HG03103 (cell line): ENCODE results near the gene ZBTB7C.

Source experiments
- ATAC-seq: cut with Tn5 transposase; IDR thresholded peaks from one replicate; pipeline ENCODE4 v1.9.1; 2021; ENCODE audit warnings: low read depth; ENCODE audit not compliant: unreplicated experiment

The ZBTB7C gene

DNA sequence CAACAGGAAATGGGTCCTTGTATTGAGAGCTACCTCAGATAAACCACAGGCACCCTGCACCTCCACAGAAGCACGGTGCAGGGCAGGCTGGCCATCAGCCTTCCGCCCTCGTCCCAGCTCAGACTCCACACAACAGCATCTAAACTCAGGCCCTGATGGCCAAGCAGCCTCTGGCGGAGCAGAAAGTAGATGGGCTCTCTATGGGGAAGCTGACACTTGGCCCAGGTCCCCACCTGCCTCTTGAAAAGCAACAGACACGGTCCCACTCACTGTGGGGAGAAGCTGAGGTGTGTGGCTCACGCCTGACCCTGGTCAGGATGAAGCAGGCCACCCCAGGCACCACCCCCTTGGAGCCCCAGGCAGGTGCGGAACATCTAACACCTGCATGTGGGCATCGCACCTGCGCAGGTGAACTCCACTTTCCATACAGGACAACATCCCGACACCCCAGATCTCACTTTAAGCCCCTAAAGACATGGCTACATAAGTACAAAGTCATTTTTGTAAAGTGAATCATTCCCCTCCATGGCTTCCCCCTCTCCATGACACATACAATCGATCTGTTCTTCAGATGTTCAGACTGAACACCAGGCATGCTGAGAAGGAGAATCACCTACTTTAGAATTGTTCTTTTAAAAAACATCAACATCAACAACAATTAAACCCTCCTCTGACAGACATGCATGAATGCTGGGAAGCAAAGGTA is 208.4 kb downstream of the ZBTB7C start:
- ATAC-seq, result no peak

DNA sequence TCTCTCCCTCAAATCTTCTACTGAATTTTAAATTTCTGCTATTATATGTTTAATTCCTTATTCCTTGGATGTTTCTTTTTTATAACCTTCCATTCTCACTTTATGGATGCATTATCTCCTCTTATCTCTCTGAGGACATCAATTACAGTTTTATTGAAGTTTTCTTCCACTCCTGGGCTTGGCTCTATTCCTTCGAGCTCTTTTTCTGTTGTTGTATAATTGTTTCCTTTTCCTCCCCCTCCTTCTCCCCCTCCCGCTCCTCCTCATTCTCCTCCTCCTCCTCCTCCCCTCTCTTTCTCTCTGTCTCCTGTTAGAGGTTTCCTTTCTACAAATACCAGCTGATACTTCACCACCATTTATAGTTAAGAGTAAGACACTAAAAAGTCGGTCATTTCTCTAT is 209.8 kb downstream of the ZBTB7C start:
- ATAC-seq, result no peak

DNA sequence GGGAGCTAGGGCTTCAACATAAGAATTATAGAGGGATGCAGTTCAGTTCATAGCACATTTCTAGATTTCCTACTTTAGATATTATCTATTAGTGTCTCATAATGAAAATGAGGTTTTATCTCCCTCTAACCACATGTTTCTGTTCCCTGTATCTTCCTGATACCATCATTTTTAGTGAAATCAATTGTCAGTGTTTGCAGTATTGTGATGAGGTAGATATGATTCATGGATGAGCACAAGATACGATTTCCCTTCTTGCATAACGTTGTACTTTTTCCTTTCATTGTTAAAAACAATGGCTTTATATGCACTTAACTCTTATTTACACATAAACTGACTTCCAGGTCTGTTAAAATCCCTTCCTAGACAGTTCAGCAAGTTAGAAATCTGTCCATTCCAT is 211.4 kb downstream of the ZBTB7C start:
- no peak for ATAC-seq

DNA sequence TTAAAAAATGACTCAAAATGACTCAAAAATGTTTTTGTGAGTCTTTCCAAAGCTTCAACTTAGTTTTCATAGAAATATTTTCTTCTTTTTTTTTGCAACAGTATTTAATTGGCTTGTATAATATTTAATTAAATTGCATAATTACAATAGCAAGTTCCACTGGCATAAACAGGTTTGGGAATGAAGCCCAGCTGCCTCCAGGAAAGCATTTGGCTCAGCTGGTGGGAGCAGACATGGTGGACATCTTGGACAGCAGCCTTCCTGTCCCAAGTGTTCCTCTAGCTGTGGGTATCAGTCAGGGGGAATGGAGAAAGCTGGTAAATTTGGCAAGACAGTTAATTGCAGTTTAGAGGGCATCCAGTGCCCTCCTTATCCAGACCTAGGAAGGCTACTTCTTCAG is 213.4 kb downstream of the ZBTB7C start:
- ATAC-seq, result no peak

DNA sequence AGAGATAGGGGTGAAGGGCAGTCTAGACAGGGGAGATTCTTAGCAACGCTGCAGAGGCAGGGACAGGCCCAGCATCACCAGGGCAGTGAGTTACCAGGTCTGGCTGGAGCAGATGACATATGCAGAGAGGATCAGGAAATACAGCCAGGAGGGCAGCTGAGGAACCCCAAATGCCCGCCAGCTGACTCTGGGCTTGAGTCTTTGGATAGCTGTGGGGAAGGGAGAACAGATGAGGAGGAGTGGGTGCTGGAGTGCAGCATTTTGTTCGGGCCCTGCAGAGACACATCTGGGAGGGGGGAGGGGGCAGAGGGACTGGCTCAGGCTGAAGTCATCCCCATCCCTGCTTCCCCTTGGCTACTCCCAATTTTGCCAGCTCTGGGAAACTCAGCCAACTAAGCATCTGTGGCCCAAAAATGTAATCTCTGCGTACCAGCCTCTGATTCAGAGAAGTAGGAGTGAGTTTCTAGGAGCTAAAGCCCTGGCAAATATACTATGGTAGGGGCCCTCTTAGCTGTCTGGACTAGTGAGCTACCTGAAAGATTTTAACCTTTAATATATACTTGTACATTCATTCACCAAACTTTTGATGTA is 214.5 kb downstream of the ZBTB7C start:
- ATAC-seq, result no peak

- ATAC-seq, result no peak
Measured at GRCh38 chr18:48193521-48194492, 215.4 kb downstream of the ZBTB7C start.

DNA sequence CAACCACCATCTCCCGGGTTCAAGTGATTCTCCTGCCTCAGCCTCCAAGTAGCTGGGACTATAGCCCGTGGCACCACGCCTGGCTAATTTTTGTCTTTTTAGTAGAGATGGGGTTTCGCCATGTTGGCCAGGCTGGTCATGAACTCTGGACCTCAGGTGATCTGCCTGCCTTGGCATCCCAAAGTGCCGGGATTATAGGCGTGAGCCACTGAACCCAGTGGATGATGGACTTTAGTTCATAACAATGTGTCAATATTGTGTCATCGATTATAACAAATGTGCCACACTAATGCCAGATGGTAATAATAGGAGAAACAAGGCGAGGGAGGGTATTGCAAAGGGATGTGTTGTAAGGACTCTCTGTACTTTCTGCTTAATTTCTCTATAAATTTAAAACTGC is 216.6 kb downstream of the ZBTB7C start:
- ATAC-seq, result no peak

DNA sequence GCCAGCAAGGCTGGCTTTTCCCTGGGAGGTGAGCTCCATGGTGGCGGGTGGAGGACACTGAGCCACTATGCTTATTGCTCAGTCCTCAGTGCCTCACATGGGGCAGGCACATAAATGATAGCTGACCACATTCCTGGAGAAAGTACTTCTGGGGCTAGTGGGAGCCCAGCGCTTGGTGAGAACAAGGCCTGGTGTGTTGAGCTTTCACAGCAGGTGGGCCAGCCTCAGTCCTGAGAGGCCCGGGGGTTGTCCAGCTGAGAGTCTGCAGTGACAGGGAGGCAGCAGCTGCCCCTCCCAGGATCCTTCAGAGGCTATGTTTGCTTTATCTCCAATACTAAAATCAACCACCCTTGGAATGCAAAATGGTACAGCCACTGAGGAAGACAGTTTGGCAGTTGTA is 217.7 kb downstream of the ZBTB7C start:
- ATAC-seq, result no peak

DNA sequence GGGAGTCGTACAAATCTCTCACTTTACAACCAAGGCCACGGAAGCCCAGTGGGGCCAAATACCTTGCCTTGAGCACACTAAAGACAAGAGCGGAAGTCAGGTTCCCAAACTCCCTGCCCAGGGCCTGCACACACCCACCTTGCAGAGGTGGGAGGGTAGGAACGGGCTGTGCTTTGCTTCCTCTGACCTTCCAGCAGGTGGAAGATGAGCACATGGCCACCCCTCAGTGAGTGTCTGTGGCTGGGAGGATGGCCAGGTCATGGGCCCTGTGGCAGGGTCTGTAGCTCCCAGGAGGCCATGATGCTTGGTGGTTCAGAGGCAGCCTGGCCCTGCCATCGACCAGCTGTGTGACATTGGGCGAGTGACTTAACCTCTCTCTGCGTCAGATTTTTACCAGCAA is 218.2 kb downstream of the ZBTB7C start:
- no peak for ATAC-seq

GRCh38 chr18:48188609-48189008 is 220.6 kb downstream of the ZBTB7C start:
- no peak for ATAC-seq

DNA sequence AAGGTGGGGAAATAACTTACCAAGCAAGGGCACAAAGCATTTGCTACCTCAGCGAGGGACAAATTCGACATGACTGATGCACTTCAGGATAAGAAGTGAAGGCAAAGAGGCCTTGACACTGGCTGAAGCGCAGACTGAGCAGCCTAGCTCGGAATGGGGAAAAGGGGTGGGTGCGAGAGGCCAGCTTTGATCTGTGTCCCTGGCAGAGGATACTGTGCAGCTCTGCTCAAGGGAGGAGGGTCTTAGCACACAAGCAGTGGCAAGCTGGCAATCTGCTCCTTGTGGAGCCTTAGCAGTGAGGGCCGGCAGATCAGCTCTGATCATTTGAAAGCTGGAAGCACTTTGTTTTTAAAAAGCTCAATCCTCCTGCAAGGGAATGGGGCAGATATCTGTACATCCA is 222.3 kb downstream of the ZBTB7C start:
- no peak for ATAC-seq

GRCh38 chr18:48186131-48186766 is 222.9 kb downstream of the ZBTB7C start:
- no peak for ATAC-seq

- no peak for ATAC-seq
Measured at GRCh38 chr18:48184118-48184517, 225.1 kb downstream of the ZBTB7C start.

DNA sequence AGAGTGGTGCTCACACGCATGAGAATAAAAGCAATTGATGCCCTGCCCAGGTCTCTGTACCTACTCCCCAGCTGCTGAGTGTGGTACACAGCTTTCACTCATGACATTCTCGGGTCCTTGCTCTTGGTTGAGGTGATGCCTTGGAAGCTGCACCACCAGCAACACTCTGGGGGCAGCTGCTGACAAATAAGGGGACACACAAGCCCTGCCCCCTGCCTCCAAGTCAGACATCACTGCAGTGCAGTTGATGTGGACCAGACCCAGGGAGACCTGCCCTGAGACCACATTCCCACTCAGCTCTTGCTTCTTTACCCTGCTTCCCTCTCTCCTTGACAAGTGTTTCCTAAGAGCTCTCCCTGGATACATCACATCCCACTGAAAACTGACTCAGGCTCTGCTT is 225.6 kb downstream of the ZBTB7C start:
- no peak for ATAC-seq

DNA sequence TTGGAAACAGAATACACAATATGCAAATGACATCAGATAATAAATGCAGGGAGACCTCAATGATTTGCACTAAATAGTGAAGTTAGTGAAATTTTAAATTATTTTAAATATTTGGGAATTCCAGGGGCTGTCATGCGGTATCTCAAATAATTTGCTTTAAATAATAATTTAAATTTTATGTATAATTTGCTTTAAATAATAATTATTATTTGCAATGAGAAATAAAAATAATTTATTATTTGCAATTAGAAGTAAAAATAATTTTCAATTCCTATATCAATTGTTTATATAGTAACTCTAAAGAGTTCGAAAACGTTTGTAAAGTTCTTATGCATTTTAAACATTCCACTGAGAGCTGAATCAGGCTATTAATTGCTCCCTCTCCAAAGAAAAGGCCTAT is 226.4 kb downstream of the ZBTB7C start:
- no peak for ATAC-seq

- no peak for ATAC-seq
Measured at GRCh38 chr18:48181857-48182256, 227.3 kb downstream of the ZBTB7C start.

DNA sequence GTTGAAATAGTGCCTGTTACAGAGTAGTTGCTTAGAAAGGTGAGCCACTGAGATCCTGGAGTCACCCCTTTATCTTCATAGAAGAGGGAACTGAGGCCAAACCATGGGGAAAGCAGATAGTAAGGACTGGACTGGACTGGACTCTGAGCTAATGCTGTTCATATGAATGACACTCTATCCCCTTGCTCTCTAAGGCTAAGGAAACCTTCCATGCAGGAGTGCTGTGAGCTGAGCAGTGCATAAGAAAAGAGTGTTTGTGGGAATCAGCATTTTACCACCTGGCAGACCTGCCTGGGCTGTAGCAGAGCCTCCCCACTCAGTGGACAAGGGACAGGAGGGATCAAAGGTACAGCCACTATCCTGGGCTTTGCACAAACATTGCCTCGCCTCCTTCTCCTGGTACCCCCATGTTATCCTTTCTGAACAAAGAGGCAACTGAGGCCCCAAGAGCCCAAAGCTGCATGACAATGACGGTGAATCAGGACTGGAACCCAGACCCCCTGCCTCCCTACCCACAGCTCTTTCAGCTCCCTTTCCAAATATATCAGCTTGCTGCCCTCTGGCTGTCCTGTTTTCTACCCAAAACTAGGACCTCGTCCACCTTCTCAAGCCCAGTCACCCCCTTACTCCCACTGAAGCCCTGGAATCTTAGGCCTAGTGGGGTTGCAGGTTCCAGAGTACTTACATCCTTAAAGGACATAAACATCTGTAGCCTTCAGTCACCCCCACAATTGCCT is 227.9 kb downstream of the ZBTB7C start:
- no peak for ATAC-seq

- no peak for ATAC-seq
Measured at GRCh38 chr18:48179666-48180065, 229.5 kb downstream of the ZBTB7C start.

- ATAC-seq, result no peak
Measured at GRCh38 chr18:48179001-48179400, 230.2 kb downstream of the ZBTB7C start.

GRCh38 chr18:48176909-48177308 is 232.3 kb downstream of the ZBTB7C start:
- no peak for ATAC-seq
